Dendritic cell treated with granulocyte-macrophage colony-stimulating factor and Interleukin-4, amounts not matched to agents 40 ng/mL and 50 ng/mL, for 4 days (primary cell): ENCODE results near the gene DMD.
"Not testable (repeated sequence)": the region's sequence is repeated elsewhere in the genome, so short reads cannot be mapped to it uniquely, and the experiment has no call there.

Experiments
- H3K27ac Mint-ChIP-seq: one replicate; pipeline ENCODE4 v1.8.0; 2022; ENCODE audit warnings: mild to moderate bottlenecking, mixed read lengths
- H3K27me3 Mint-ChIP-seq: one replicate; pipeline ENCODE4 v1.8.0; 2022; ENCODE audit warnings: mild to moderate bottlenecking, mixed read lengths
- H3K36me3 Mint-ChIP-seq: one replicate; pipeline ENCODE4 v1.8.0; 2022; ENCODE audit warnings: low read depth, mixed read lengths
- H3K4me1 Mint-ChIP-seq: one replicate; pipeline ENCODE4 v1.8.0; 2022; ENCODE audit warnings: low read depth, mixed read lengths
- H3K4me3 Mint-ChIP-seq: one replicate; pipeline ENCODE4 v1.8.0; 2022; ENCODE audit warnings: mild to moderate bottlenecking, moderate library complexity, mixed read lengths
- H3K9me3 Mint-ChIP-seq: one replicate; pipeline ENCODE4 v1.8.0; 2022; ENCODE audit warnings: mixed read lengths
- intact Hi-C: fragments of 100-400 bp; cut with micrococcal nuclease; formaldehyde crosslinking; loops from one replicate; pipeline ENCODE4 v1.15.0; 2022

DMD gene

DNA sequence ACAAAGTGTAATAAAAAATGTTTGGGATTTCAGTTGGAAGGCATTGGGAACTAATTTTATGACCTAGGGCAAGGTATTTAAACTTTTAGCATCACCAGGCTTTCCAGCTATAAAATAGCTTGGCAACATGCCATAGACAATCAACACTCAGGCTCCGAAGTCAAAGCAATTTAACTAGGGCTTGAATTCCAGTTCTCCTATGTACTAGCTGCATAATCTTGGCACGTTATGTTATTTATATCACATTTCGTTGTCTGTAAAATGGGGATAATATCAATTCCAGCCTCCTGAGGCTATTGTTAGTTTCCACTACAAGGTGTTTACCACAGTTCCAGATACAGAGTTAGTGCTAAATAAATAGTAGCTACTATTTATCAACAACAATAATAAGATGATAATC lies 78.8 kb downstream of the DMD start:
- no peaks in the 10 kb centered on the region for H3K4me1 Mint-ChIP-seq
- no peak overlapping the region for H3K27ac Mint-ChIP-seq
- no peak overlapping the region for H3K4me3 Mint-ChIP-seq
- no peaks in the 10 kb centered on the region for H3K9me3 Mint-ChIP-seq
- intact Hi-C loops, result no loop called here
- H3K36me3 Mint-ChIP-seq, result no peaks in the 10 kb centered on the region
- no peaks in the 10 kb centered on the region for H3K27me3 Mint-ChIP-seq

- H3K4me3 Mint-ChIP-seq, result no peak overlapping the region
- H3K27ac Mint-ChIP-seq, result no peak overlapping the region
- H3K9me3 Mint-ChIP-seq, result no peaks in the 10 kb centered on the region
- no peaks in the 10 kb centered on the region for H3K36me3 Mint-ChIP-seq
- no peaks in the 10 kb centered on the region for H3K4me1 Mint-ChIP-seq
- intact Hi-C loops, result no loop called here
- no peaks in the 10 kb centered on the region for H3K27me3 Mint-ChIP-seq
Observed at GRCh38 chrX:33129607-33130006, 81.7 kb downstream of the DMD start.

- no peak overlapping the region for H3K27ac Mint-ChIP-seq
- intact Hi-C loops, result no loop called here
- no peaks in the 10 kb centered on the region for H3K9me3 Mint-ChIP-seq
- H3K27me3 Mint-ChIP-seq, result no peaks in the 10 kb centered on the region
- no peaks in the 10 kb centered on the region for H3K36me3 Mint-ChIP-seq
- no peaks in the 10 kb centered on the region for H3K4me1 Mint-ChIP-seq
- no peak overlapping the region for H3K4me3 Mint-ChIP-seq
Observed at GRCh38 chrX:33128048-33128805, 83.1 kb downstream of the DMD start.

GRCh38 chrX:33126469-33126868 lies 84.9 kb downstream of the DMD start:
- no peaks in the 10 kb centered on the region for H3K9me3 Mint-ChIP-seq
- H3K36me3 Mint-ChIP-seq, result no peaks in the 10 kb centered on the region
- no peaks in the 10 kb centered on the region for H3K4me1 Mint-ChIP-seq
- intact Hi-C loops, result no loop called here
- no peak overlapping the region for H3K27ac Mint-ChIP-seq
- no peaks in the 10 kb centered on the region for H3K27me3 Mint-ChIP-seq
- H3K4me3 Mint-ChIP-seq, result no peak overlapping the region

GRCh38 chrX:33109858-33110257 lies 101.5 kb downstream of the DMD start:
- Mint-ChIP-seq H3K4me3 (no peak overlapping the region), H3K27ac (no peak overlapping the region), H3K4me1 (no peaks in the 10 kb centered on the region), H3K36me3 (no peaks in the 10 kb centered on the region), H3K27me3 (no peaks in the 10 kb centered on the region), H3K9me3 (no peaks in the 10 kb centered on the region)
- intact Hi-C loops, result no loop called here

DNA sequence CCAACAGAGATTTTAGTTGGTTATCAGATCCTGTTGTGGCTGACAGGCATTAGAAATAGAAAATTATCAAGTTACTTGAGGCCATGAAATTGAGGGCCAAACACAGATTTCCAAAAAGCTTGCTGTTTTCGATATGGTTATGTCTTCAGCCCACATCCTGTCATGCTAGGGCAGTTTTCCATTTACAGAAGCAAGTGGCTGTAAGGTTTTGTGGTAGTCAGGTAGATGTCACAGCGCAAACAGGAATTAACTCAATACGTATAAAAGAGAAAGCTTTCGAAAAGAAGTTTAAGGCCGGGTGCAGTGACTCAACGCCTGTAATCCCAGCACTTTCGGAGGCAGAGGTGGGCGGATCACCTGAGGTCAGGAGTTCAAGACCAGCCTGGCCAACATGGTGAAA lies 104.6 kb downstream of the DMD start:
- H3K4me3 Mint-ChIP-seq, result no peak overlapping the region
- intact Hi-C loops, result no loop called here
- H3K4me1 Mint-ChIP-seq, result no peaks in the 10 kb centered on the region
- no peaks in the 10 kb centered on the region for H3K27me3 Mint-ChIP-seq
- no peaks in the 10 kb centered on the region for H3K9me3 Mint-ChIP-seq
- H3K36me3 Mint-ChIP-seq, result no peaks in the 10 kb centered on the region
- H3K27ac Mint-ChIP-seq, result no peak overlapping the region

DNA sequence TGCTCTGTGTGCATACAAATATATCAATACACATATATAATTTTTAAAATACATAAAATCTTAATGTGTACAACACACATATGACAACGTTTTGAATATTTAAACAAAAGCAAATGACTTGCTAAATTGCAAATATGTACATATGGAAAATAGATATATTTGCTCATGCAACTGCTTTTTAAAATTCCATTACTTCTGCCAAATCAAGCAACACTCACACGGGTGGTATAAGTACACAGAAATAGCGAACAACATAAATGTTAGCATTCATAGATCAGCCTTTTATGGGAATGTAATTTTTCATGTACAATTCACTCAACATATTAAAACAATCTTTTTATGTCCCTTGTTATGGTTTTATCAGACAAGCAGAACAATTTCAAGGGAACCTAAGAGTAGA lies 116.3 kb downstream of the DMD start:
- intact Hi-C loops, result no loop called here

DNA sequence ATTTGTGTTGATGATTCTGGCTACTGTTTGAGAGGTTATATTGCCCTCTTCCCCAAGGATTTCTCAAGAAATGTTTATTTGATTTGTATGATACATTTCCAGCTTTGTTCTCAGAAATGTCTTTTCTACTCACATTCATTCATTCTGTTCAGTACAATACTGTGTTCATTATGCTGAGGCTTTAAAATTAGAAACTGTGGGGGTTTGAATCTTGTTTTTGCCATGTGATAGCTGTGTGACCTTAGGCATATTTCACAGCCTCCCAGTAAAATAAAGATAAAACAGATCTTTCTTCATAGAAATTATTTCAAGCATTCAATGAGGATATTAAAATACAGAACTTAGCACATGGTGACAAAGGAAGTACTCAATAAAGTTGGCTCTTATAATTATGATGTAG lies 123.9 kb downstream of the DMD start:
- no peaks in the 10 kb centered on the region for H3K36me3 Mint-ChIP-seq
- intact Hi-C loops, result no loop called here
- H3K4me1 Mint-ChIP-seq, result no peaks in the 10 kb centered on the region
- no peaks in the 10 kb centered on the region for H3K27me3 Mint-ChIP-seq
- H3K4me3 Mint-ChIP-seq, result no peak overlapping the region
- H3K27ac Mint-ChIP-seq, result no peak overlapping the region
- H3K9me3 Mint-ChIP-seq, result no peaks in the 10 kb centered on the region

More for the DNA sequence above, 116.3 kb downstream of the DMD start:
- Mint-ChIP-seq H3K27ac (no peak overlapping the region), H3K4me3 (no peak overlapping the region), H3K36me3 (no peaks in the 10 kb centered on the region), H3K27me3 (no peaks in the 10 kb centered on the region), H3K4me1 (no peaks in the 10 kb centered on the region), H3K9me3 (no peaks in the 10 kb centered on the region)

DNA sequence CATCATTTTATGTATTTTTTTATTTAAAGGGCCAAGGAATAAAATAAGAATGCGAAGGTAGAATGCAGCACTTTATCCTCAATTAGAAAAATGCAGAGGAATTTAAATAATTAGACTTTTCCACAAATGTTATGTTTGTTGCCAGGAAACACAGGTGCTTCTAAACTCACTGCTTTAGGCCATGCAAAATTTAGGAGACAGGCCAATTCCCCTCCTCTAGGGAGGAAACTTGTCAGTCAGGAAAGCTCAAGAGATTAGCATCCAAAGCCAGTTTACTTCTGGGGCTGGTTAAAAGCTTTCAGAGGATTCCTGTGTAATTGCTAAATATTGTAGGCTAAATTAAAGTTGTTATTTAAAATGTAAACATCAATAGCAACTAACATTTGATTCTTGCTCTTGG lies 124.5 kb downstream of the DMD start:
- no peaks in the 10 kb centered on the region for H3K27me3 Mint-ChIP-seq

DNA sequence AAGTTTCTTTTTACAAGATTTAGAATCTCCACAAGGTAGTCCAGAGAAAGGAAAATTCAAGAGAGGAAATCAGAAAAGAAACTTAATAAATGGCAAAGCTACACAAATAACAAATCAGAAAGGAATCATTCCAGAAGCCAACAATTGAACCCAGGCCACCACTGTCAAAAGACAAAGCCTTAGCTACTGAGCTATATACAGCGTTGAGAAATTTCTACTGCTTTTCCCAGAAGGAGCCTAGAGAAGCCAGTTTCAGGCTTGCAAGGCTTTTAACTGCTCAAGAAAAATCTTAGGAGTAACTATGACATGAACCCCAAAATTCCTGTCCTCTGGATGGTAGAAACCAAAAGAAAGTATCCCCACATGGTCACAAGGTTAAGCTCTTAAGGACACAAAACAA lies 129.0 kb downstream of the DMD start:
- Mint-ChIP-seq H3K4me3 (no peak overlapping the region), H3K4me1 (no peaks in the 10 kb centered on the region), H3K27ac (no peak overlapping the region), H3K27me3 (no peaks in the 10 kb centered on the region), H3K36me3 (no peaks in the 10 kb centered on the region), H3K9me3 (no peaks in the 10 kb centered on the region)
- intact Hi-C loops, result no loop called here

More for the DNA sequence above, 124.5 kb downstream of the DMD start:
- intact Hi-C loops, result no loop called here
- no peak overlapping the region for H3K27ac Mint-ChIP-seq
- no peaks in the 10 kb centered on the region for H3K4me1 Mint-ChIP-seq
- H3K9me3 Mint-ChIP-seq, result no peaks in the 10 kb centered on the region
- H3K36me3 Mint-ChIP-seq, result no peaks in the 10 kb centered on the region
- H3K4me3 Mint-ChIP-seq, result no peak overlapping the region

DNA sequence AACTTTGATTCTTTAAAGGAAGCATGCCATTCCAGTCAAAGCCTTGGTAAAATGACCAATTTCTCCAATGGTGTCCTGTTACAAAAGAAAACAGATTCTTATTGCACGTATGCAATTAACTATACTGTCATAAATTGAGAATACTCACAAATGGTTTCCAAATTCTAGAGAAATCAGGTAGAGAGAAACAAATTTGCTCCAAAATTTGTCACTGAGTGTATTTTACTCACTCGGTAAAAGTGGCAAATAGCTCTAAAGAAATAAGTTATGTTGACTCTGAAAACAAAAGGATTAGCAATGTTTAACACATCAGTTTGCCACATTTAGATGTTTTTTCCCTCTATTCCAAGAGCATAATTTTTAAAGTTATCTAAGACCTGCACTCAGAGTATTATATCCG lies 133.1 kb downstream of the DMD start:
- H3K27me3 Mint-ChIP-seq, result no peaks in the 10 kb centered on the region
- intact Hi-C loops, result no loop called here
- H3K27ac Mint-ChIP-seq, result no peak overlapping the region
- no peak overlapping the region for H3K4me3 Mint-ChIP-seq
- H3K4me1 Mint-ChIP-seq, result no peaks in the 10 kb centered on the region
- no peaks in the 10 kb centered on the region for H3K36me3 Mint-ChIP-seq
- H3K9me3 Mint-ChIP-seq, result no peaks in the 10 kb centered on the region

GRCh38 chrX:33073660-33074059 lies 137.7 kb downstream of the DMD start:
- intact Hi-C loops, H3K4me3 Mint-ChIP-seq, H3K9me3 Mint-ChIP-seq: not testable (repeated sequence)

DNA sequence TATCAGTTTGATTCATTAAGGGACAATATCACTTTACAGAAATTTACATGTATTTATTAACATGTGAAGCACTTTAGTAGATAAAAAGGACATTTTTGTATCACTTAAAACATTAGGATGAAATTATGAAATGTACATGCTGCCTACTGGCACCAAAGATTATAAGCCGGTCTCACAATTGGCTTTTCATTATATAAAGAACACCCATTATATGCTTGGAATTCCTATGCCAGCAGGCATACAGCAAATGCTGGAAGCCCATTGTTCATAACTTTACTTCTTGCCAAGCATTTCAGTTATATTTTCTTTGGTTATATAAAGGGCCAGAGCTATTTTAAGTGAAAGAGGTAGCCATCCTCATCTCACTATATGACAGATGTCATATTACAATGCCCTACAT lies 145.9 kb downstream of the DMD start:
- Mint-ChIP-seq H3K4me3 (no peak overlapping the region), H3K27me3 (no peaks in the 10 kb centered on the region), H3K36me3 (no peaks in the 10 kb centered on the region), H3K27ac (no peak overlapping the region), H3K4me1 (no peaks in the 10 kb centered on the region), H3K9me3 (no peaks in the 10 kb centered on the region)
- intact Hi-C loops, result no loop called here

More at GRCh38 chrX:33073660-33074059, 137.7 kb downstream of the DMD start:
- H3K36me3 Mint-ChIP-seq, H3K4me1 Mint-ChIP-seq, H3K27ac Mint-ChIP-seq, H3K27me3 Mint-ChIP-seq: not testable (repeated sequence)

GRCh38 chrX:33062041-33062440 lies 149.3 kb downstream of the DMD start:
- intact Hi-C loops, result no loop called here
- Mint-ChIP-seq H3K36me3 (no peaks in the 10 kb centered on the region), H3K27ac (no peak overlapping the region), H3K9me3 (no peaks in the 10 kb centered on the region), H3K27me3 (no peaks in the 10 kb centered on the region), H3K4me1 (no peaks in the 10 kb centered on the region), H3K4me3 (no peak overlapping the region)

GRCh38 chrX:33053001-33053400 lies 158.3 kb downstream of the DMD start:
- intact Hi-C loops, result no loop called here
- no peak overlapping the region for H3K27ac Mint-ChIP-seq
- no peaks in the 10 kb centered on the region for H3K4me1 Mint-ChIP-seq
- no peaks in the 10 kb centered on the region for H3K27me3 Mint-ChIP-seq
- H3K4me3 Mint-ChIP-seq, result no peak overlapping the region
- no peaks in the 10 kb centered on the region for H3K36me3 Mint-ChIP-seq
- no peaks in the 10 kb centered on the region for H3K9me3 Mint-ChIP-seq
